GM10266 (cell line): ENCODE measurements around the gene PDE6C.

ENCODE experiments used
- DNase-seq: peaks from one replicate; pipeline ENCODE4 v3.0.0; 2012; ENCODE audit errors: extremely low spot score
- CTCF ChIP-seq: IDR thresholded peaks from 2 replicates; pipeline ENCODE4 v1.5.1; 2012; ENCODE audit warnings: mild to moderate bottlenecking, low read depth; ENCODE audit not compliant: control insufficient read depth, insufficient read depth; ENCODE audit errors: missing control alignments

The PDE6C gene

GRCh38 chr10:93670372-93670771 lies 58.0 kb downstream of the PDE6C start:
- no peak for DNase-seq
- no peak for TF ChIP-seq CTCF

GRCh38 chr10:93671042-93671441 lies 58.7 kb downstream of the PDE6C start:
- no peak for TF ChIP-seq CTCF
- no peak for DNase-seq

GRCh38 chr10:93672022-93672678 lies 59.8 kb downstream of the PDE6C start:
- DNase-seq = no peak
- no peak for TF ChIP-seq CTCF

- DNase-seq = no peak
- no peak for TF ChIP-seq CTCF
Measured at GRCh38 chr10:93672890-93673289, 60.6 kb downstream of the PDE6C start.

- TF ChIP-seq CTCF = no peak
- no peak for DNase-seq
Measured at GRCh38 chr10:93673791-93674190, 61.5 kb downstream of the PDE6C start.

GRCh38 chr10:93678386-93678785 lies 66.0 kb downstream of the PDE6C start:
- no peak for TF ChIP-seq CTCF
- no peak for DNase-seq

GRCh38 chr10:93678805-93679587 lies 66.7 kb downstream of the PDE6C start:
- TF ChIP-seq CTCF = no peak
- no peak for DNase-seq
